ENCODE data around the gene GASK1A. TPM values are rescaled to one million over a fixed set of nuclear protein-coding genes. Genes with fewer than 3 reads are reported as not detected.

GASK1A gene
- total RNA-seq, 3 donors from 2014 or later: 10.1 to 22.6 (median 20.5) TPM

- H3K9me3 ChIP-seq: peaks cover 0 to 4% of the 10 kb centered on the region in 2 donors
- intact Hi-C loops (cut with DNase I; ENCODE audit: low total_unique reads): no loop called here
- no peaks in the 10 kb centered on the region for H3K27me3 ChIP-seq
- DNase-seq (ENCODE audit: low spot score in 2 of 2): no peak
- H3K4me3 ChIP-seq: no peak overlapping the region
- no peak for TF ChIP-seq CTCF (IDR thresholded peaks at IDR 0.05)
- no peak for TF ChIP-seq POLR2AphosphoS5 (IDR thresholded peaks at IDR 0.05)
- no peak for TF ChIP-seq POLR2A (IDR thresholded peaks at IDR 0.05)
- no peak overlapping the region for H3K27ac ChIP-seq
- H3K36me3 ChIP-seq: no peaks in the 10 kb centered on the region
- H3K4me1 ChIP-seq: no peaks in the 10 kb centered on the region
Measured at GRCh38 chr3:42937334-42937733, 41.8 kb upstream of the GASK1A start.

- Histone ChIP-seq H3K4me3 (no peak overlapping the region), H3K27me3 (no peaks in the 10 kb centered on the region), H3K36me3 (no peaks in the 10 kb centered on the region), H3K9me3 (no peaks in the 10 kb centered on the region), H3K4me1 (no peaks in the 10 kb centered on the region), H3K27ac (no peak overlapping the region)
- no peak for DNase-seq (ENCODE audit: low spot score in 2 of 2)
- intact Hi-C loops (cut with DNase I; ENCODE audit: low total_unique reads): no loop called here
- no peak for TF ChIP-seq POLR2AphosphoS5 (IDR thresholded peaks at IDR 0.05)
- no peak for TF ChIP-seq CTCF (IDR thresholded peaks at IDR 0.05)
- TF ChIP-seq POLR2A (IDR thresholded peaks at IDR 0.05): no peak
Measured at GRCh38 chr3:42942693-42943092, 36.4 kb upstream of the GASK1A start.

GRCh38 chr3:42946050-42946449 lies 33.1 kb upstream of the GASK1A start:
- Histone ChIP-seq H3K4me3 (no peak overlapping the region), H3K27ac (no peak overlapping the region), H3K36me3 (no peaks in the 10 kb centered on the region), H3K4me1 (no peaks in the 10 kb centered on the region), H3K9me3 (no peaks in the 10 kb centered on the region), H3K27me3 (no peaks in the 10 kb centered on the region)
- TF ChIP-seq POLR2AphosphoS5 (IDR thresholded peaks at IDR 0.05) (no peak), POLR2A (IDR thresholded peaks at IDR 0.05) (no peak), CTCF (IDR thresholded peaks at IDR 0.05) (no peak)
- DNase-seq (ENCODE audit: low spot score in 2 of 2): no peak
- intact Hi-C loops (cut with DNase I; ENCODE audit: low total_unique reads): no loop called here

GRCh38 chr3:42957573-42957972 lies 21.5 kb upstream of the GASK1A start:
- intact Hi-C loops (cut with DNase I; ENCODE audit: low total_unique reads): no loop called here
- no peak overlapping the region for H3K27ac ChIP-seq
- no peaks in the 10 kb centered on the region for H3K27me3 ChIP-seq
- H3K4me1 ChIP-seq: no peaks in the 10 kb centered on the region
- H3K36me3 ChIP-seq: no peaks in the 10 kb centered on the region
- DNase-seq (ENCODE audit: low spot score in 2 of 2): no peak
- TF ChIP-seq CTCF (IDR thresholded peaks at IDR 0.05): no peak
- no peak for TF ChIP-seq POLR2AphosphoS5 (IDR thresholded peaks at IDR 0.05)
- no peak for TF ChIP-seq POLR2A (IDR thresholded peaks at IDR 0.05)
- no peaks in the 10 kb centered on the region for H3K9me3 ChIP-seq
- H3K4me3 ChIP-seq: no peak overlapping the region

GRCh38 chr3:42960282-42960681 lies 18.8 kb upstream of the GASK1A start:
- no peaks in the 10 kb centered on the region for H3K4me1 ChIP-seq
- H3K27me3 ChIP-seq: no peaks in the 10 kb centered on the region
- no peaks in the 10 kb centered on the region for H3K36me3 ChIP-seq
- no peaks in the 10 kb centered on the region for H3K9me3 ChIP-seq
- TF ChIP-seq POLR2A (IDR thresholded peaks at IDR 0.05): no peak
- no peak for TF ChIP-seq CTCF (IDR thresholded peaks at IDR 0.05)
- TF ChIP-seq POLR2AphosphoS5 (IDR thresholded peaks at IDR 0.05): no peak
- no peak overlapping the region for H3K27ac ChIP-seq
- intact Hi-C loops (cut with DNase I; ENCODE audit: low total_unique reads): no loop called here
- no peak for DNase-seq (ENCODE audit: low spot score in 2 of 2)
- H3K4me3 ChIP-seq: no peak overlapping the region

Measured in breast epithelium (tissue), 4 donors.